Measurements from ENCODE around the gene CCDC154.
"Not testable (repeated sequence)": the region's sequence is repeated elsewhere in the genome, so short reads cannot be mapped to it uniquely, and the experiment has no call there.

The CCDC154 gene

DNA sequence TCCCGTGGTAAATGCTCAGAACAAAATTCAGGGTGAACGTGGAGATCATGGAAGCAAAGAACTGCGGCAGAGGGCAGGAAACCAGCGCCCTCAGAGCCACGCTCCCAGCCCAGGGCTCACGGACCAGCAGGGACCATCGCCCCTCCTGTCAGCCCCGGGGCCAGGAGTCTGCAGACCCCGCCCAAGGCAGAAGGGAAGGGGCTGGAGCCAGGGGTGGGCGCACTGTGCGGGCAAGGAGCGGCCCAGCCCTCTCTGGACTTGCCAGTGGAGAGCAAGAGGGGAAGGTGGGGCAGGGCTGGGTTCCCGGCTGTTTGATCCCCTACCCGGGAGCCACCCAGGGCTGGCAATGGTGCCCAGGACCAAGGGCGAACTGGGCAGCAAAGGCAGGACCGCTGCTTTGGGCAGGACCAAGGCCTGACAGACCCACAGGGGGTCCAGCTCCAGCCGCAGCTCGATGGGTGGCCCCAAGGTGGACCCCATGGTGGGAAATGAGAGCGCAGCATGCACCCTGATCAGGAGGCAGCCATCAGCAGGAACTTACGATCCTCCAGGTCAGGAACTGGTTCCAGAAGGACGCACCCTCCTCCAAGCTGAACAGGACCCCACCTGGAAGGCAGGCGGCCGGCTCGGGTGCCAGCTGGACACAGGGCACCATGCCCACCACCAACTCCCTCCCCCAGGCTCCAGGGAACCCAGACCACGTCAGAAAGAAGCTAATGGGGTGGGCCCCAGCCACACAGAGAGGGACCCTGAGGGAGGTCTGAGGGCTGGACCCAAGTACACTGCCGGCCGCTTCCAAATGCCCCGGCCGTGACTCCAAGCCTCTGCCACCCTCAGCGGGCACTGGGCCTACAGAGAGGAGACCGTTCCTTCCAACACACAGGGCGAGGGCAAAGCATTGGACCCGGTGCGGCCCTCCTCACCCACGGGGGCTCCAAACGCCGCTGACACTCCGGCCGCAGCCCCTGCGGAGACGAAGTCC lies 11.1 kb upstream of the CCDC154 start:
- no peak for DNase-seq

- DNase-seq = no peak
Observed at GRCh38 chr16:1454561-1454960, 10.2 kb upstream of the CCDC154 start.

DNA sequence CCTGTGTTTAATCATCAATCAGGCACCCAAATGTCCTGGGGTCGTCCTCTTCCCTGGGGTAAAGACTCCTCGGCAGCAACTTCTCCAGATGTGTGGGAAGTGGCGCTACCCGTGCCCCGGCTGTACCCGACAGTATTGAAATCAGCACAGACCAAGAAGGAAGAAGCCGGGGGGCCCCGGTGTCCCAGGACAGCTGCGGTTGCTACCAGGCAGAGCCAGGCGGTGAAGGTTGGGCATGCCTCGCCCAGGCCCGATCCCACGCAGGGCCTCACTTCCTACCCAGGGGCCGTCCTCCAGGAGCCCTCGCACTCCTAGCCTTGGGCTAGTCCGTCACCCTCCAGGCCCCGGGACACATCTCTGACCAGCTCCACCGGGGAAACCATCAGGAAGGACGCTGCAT lies 9.0 kb upstream of the CCDC154 start:
- no peak for DNase-seq

DNA sequence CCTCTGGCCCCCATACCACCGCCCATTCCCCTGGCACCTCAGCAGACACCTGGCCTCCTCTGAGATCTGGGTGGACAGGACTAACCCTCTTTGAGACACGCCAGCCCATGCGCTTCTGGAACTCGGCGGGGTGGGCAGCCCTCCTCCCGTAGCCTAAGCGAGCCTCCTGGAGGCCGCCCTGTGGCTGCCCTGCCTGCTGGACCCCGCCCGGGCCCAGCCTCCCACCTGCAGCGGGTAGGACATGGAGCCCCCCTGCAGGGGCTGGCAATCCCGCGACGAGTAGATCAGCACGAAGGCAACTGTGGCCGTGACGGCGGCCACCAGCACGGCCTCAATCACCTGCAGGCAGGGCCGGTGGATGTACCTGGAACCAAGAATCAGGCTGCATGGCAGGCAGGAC lies 8.2 kb upstream of the CCDC154 start:
- no peak for DNase-seq

GRCh38 chr16:1451702-1452392 lies 7.5 kb upstream of the CCDC154 start:
- no peak for DNase-seq

- DNase-seq = no peak
Observed at GRCh38 chr16:1450841-1451240, 6.5 kb upstream of the CCDC154 start.

DNA sequence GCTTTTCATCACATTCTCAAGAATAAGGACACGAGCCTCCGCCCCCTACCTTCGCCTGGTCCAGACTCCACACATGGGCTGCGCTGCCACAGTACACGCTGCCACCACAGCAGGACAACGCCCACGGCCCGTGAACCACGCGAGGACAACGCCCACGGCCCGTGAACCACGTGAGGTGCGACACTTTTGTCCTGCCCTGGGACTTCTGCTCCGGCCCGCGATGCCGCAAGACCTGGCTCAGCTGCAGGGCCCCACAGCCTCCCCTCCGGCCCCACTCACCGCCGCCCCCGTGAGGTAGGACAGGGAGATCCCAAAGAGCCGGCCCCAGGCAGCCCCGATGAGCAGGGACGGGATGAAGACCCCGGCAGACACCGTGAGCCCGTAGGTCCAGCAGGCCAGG lies 5.9 kb upstream of the CCDC154 start:
- no peak for DNase-seq

- DNase-seq = no peak
Observed at GRCh38 chr16:1449201-1449788, 4.9 kb upstream of the CCDC154 start.

DNA sequence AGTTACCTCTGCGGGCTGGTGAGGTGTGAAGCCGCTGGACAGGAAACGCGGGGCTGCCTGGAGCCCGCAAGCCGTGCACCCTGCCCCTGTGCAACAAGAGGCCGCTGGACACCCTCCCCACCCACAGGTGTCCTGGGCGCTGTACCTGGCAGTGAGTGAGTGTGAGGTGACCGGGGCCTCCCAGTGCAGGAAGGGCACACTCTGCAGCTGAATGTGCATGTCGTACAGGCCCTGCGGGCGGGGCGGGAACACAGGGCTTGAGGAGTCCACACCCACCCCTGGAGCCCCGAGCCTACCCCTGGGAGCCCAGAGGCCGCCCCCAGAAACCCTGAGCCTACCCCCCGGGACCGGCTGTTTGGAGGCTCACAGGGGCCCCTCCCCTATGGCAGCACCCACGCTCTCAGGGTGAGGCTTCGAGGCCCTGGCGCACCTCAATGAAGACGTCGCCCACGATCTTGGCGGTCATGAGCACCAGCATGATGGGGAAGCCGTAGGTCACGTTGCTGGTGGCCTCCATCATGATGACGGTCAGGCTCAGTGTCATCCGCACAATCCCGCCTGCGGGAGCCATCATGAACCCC lies 4.3 kb upstream of the CCDC154 start:
- DNase-seq = no peak

- DNase-seq = no peak
Observed at GRCh38 chr16:1447965-1448364, 3.6 kb upstream of the CCDC154 start.

GRCh38 chr16:1446296-1447080 lies 2.1 kb upstream of the CCDC154 start:
- DNase-seq = no peak

- DNase-seq = no peak
Observed at GRCh38 chr16:1445518-1446203, 1.3 kb upstream of the CCDC154 start.

- no peak for DNase-seq
Observed at GRCh38 chr16:1444730-1445517, 568 bp upstream of the CCDC154 start.

GRCh38 chr16:1443403-1443973 lies 868 bp downstream of the CCDC154 start:
- DNase-seq = no peak

GRCh38 chr16:1442697-1443096 lies 1.7 kb downstream of the CCDC154 start:
- no peak for DNase-seq

- no peak for DNase-seq
Observed at GRCh38 chr16:1441391-1441829, 2.9 kb downstream of the CCDC154 start.

- DNase-seq = not testable (repeated sequence)
Observed at GRCh38 chr16:1439699-1440074, 4.7 kb downstream of the CCDC154 start.

DNA sequence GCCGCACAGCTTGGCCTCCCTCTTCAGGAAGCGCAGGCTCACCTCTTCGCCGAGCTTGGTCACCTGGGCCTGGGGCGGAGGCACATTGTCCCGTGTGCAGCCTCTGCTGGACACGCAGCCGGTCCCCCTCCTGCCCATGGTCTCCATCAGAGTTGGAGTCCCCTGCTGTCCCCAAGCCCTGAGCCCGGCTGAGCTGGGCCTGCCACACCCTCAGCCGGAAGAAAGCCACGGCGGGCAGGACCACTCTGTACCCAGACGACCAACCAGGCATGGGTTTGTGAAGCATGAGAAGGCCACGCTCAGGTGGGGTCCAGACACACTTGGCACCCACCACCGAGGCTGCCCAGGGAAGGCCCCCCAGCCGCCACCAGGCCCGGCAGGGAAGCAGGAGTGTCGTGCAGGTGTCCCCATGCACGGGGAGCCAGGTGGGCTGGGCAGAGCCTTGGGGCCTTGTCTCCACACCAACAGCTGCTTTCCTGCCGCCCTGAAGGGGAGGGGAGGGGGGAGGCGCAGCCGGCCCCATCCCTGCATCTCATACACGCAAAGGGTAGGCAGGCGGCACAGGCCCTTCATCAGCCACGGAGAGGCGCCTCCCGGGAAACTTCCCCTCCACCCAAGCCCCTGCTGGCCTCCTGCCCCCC lies 5.2 kb downstream of the CCDC154 start:
- no peak for DNase-seq

DNA sequence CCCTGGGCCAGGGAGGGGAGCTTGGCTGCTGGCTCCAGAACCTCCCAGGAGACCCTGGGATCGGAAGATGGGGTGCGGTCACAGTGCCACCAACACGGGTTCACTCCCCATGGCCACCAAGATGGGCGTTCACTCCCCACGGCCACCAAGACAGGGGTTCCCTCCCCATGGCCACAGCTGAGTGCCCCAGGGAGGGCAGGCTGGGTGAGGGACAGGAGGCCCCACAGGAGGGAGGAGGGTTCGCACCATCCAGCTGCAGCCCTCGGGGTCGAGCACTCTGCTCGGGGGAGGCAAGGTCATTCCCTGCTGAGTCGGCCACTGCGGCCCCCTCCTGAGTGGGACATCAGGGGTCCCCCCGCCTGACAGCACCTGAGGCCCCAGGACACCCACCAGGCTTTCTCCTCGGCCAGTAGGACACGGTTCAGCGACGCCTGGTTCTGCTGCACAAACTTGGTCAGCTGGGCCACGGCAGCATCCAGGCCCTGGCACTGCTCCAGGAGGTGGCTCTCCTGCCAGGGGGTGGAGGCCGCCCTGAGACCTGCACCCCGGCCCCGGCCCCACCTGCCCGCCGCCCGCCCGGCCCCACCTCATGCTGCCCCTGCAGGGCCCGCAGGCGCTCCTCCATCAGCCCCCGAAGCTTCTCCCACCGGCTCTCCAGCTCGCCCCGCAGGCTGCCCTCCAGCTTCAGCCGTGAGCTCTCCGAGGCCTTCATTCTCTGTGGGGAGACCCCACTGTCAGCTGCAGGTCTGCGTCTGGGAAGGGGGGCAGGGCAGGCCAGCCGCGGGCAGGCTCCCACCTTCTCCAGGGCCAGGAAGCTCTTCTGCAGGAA lies 5.9 kb downstream of the CCDC154 start:
- DNase-seq = no peak
